H1 (cell line): ENCODE data around the gene RABEPK. TPM values are rescaled to one million over a fixed set of nuclear protein-coding genes. Genes with fewer than 3 reads are reported as not detected.

ENCODE experiments used
- RFX5 ChIP-seq: IDR thresholded peaks from 2 replicates; pipeline ENCODE4 v1.6.1; 2011; ENCODE audit warnings: low read depth, low read length, improper control_type of control experiment, borderline replicate concordance
- SIRT6 ChIP-seq: IDR thresholded peaks from one replicate; pipeline ENCODE4 v1.7.1; 2012; ENCODE audit warnings: low read length, inconsistent platforms
- polyA plus RNA-seq, 7 experiments: library from polyadenylated mRNA; depleted of rRNA in 3 of 7; stranded (reverse) in 5 of 7; unstranded in 2 of 7; fragments of >200 nt in 5 of 7; fragments of 200-250 nt in 2 of 7; gene quantifications; 1 replicate in 5 of 7; 2 replicates in 1 of 7; 4 replicates in 1 of 7; pipeline versions ENCODE4 v1.2.1 to v1.2.3, GENCODE V29; 2011 to 2013; ENCODE audit warnings: missing spikeins in 2 of 7, mixed read lengths in 2 of 7
- total RNA-seq: library from RNA; stranded (reverse); fragmentation: NEBNext Ultra II Directional; extraction: Animal tissue kit (Norgen Biotek cat#: 25700); gene quantifications from 2 replicates; pipeline ENCODE4 v1.2.1, GENCODE V29; 2021
- TF ChIP-seq, protein P1 (sequence below): fragments of 300-600 bp; sonication (generic); IDR thresholded peaks from 2 replicates; pipeline ENCODE4 v1.7.1; 2012; ENCODE audit warnings: low read length, moderate library complexity, mild to moderate bottlenecking, inconsistent platforms; ENCODE audit not compliant: insufficient replicate concordance

The RABEPK gene
- total and polyA plus RNA-seq, 2 of the 8 experiments (the other 6 are each of a cell fraction or from before 2014, with no cell fraction given), result 26.3 to 34.3 TPM

- TF ChIP-seq, protein P1, sequence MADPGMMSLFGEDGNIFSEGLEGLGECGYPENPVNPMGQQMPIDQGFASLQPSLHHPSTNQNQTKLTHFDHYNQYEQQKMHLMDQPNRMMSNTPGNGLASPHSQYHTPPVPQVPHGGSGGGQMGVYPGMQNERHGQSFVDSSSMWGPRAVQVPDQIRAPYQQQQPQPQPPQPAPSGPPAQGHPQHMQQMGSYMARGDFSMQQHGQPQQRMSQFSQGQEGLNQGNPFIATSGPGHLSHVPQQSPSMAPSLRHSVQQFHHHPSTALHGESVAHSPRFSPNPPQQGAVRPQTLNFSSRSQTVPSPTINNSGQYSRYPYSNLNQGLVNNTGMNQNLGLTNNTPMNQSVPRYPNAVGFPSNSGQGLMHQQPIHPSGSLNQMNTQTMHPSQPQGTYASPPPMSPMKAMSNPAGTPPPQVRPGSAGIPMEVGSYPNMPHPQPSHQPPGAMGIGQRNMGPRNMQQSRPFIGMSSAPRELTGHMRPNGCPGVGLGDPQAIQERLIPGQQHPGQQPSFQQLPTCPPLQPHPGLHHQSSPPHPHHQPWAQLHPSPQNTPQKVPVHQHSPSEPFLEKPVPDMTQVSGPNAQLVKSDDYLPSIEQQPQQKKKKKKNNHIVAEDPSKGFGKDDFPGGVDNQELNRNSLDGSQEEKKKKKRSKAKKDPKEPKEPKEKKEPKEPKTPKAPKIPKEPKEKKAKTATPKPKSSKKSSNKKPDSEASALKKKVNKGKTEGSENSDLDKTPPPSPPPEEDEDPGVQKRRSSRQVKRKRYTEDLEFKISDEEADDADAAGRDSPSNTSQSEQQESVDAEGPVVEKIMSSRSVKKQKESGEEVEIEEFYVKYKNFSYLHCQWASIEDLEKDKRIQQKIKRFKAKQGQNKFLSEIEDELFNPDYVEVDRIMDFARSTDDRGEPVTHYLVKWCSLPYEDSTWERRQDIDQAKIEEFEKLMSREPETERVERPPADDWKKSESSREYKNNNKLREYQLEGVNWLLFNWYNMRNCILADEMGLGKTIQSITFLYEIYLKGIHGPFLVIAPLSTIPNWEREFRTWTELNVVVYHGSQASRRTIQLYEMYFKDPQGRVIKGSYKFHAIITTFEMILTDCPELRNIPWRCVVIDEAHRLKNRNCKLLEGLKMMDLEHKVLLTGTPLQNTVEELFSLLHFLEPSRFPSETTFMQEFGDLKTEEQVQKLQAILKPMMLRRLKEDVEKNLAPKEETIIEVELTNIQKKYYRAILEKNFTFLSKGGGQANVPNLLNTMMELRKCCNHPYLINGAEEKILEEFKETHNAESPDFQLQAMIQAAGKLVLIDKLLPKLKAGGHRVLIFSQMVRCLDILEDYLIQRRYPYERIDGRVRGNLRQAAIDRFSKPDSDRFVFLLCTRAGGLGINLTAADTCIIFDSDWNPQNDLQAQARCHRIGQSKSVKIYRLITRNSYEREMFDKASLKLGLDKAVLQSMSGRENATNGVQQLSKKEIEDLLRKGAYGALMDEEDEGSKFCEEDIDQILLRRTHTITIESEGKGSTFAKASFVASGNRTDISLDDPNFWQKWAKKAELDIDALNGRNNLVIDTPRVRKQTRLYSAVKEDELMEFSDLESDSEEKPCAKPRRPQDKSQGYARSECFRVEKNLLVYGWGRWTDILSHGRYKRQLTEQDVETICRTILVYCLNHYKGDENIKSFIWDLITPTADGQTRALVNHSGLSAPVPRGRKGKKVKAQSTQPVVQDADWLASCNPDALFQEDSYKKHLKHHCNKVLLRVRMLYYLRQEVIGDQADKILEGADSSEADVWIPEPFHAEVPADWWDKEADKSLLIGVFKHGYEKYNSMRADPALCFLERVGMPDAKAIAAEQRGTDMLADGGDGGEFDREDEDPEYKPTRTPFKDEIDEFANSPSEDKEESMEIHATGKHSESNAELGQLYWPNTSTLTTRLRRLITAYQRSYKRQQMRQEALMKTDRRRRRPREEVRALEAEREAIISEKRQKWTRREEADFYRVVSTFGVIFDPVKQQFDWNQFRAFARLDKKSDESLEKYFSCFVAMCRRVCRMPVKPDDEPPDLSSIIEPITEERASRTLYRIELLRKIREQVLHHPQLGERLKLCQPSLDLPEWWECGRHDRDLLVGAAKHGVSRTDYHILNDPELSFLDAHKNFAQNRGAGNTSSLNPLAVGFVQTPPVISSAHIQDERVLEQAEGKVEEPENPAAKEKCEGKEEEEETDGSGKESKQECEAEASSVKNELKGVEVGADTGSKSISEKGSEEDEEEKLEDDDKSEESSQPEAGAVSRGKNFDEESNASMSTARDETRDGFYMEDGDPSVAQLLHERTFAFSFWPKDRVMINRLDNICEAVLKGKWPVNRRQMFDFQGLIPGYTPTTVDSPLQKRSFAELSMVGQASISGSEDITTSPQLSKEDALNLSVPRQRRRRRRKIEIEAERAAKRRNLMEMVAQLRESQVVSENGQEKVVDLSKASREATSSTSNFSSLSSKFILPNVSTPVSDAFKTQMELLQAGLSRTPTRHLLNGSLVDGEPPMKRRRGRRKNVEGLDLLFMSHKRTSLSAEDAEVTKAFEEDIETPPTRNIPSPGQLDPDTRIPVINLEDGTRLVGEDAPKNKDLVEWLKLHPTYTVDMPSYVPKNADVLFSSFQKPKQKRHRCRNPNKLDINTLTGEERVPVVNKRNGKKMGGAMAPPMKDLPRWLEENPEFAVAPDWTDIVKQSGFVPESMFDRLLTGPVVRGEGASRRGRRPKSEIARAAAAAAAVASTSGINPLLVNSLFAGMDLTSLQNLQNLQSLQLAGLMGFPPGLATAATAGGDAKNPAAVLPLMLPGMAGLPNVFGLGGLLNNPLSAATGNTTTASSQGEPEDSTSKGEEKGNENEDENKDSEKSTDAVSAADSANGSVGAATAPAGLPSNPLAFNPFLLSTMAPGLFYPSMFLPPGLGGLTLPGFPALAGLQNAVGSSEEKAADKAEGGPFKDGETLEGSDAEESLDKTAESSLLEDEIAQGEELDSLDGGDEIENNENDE, result no peak
- TF ChIP-seq SIRT6, result no peak
- TF ChIP-seq RFX5, result no peak
- TF ChIP-seq, all 59 proteins: peak for 0
Measured at GRCh38 chr9:125280945-125281344, 80.6 kb downstream of the RABEPK start (continued).
